GM19438 (cell line): ENCODE data around the gene LSAMP.

Source experiments
- ATAC-seq: cut with Tn5 transposase; IDR thresholded peaks from one replicate; pipeline ENCODE4 v1.9.1; 2021; ENCODE audit warnings: low read depth; ENCODE audit not compliant: unreplicated experiment

LSAMP gene

DNA sequence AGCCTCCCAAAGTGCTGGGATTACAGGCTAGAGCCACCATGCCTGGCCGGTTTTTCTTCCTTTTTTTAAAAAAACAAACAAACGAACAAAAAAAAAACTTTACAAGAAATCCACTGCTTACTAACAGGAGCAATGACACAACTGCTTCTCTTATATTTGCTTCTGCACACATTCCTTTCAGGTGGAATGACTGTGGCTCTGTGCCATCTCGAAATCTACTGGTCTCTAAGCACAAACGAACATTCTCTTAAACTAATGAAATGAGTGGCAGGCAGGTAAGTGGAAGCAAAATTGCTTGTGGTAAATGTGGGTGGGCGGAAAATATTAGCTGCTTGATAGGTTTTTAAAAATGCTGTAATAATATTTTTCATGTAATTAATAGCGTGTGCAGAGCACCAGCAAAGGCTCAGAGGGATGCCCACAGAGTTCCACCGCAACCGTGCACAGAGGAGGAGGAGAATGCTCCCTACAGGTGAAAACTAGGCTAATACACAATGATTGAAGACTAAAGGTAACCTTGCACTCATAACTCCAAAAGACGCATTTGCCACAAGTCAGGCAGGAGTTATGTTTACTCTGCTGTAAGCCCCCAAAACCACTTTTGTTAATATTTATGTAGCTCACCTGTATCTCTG is 77.4 kb downstream of the LSAMP start:
- no peak for ATAC-seq

DNA sequence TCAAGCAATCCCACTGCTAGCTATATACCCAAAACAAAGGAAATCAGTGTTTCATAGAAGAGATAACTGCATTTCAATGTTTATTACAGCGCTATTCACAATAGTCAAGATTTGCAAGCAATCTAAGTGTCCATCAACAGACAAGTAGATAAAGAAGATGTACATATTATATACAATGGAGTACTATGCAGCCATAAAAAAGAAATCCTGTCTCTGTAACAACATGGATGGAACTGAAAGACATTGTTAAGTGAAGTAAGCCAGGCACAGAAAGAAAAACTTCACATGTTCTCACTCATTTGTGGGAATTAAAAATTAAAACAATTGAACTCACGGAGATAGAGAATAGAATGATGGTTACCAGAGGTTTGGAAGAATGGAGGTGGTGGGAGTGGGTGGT is 89.2 kb downstream of the LSAMP start:
- ATAC-seq = no peak

DNA sequence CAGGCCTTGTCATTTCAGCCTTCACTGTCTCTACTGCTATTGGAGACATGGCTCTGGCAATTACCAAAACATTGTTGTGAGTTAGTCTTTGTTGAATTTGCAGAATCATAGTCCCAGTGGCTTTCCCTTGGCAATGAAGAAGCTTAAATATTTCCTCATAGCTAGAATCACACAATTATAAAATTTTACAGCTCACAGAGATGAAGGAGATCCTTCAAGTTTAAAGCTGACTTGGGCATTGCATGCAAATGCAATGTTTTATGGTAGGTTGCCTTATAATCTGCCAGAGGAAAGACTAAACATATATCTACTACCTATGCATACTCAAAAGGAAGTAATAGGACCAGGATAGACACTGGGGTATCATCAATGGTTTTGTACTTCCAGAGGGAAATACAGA is 90.9 kb downstream of the LSAMP start:
- no peak for ATAC-seq

DNA sequence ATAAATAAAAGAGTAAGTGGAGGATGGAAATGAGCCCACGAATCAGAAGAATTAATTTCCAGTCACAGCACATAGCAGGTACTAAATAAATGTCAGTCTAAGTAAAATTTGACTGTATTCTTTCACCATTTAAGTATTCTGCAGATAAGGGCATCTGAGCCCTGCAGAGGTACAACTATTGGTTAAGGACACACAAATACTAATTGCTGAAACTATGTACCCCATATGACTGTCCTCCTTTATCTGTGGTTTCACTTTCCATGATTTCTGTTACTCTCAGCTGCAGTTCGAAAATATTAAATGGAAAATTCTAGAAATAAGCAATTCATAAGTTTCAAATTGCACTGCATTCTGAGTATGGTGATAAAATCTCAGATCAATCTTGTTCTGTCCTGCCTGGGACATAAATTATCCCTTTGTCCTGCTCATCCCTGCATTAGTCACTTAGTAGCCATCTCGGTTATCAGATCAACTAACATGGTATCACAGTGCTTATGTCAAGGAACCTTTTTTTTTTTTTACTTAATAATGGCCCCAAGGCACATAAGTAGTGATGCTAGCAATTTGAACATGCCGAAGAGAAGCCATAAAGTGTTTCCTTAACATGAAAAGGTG is 95.1 kb downstream of the LSAMP start:
- ATAC-seq = no peak

DNA sequence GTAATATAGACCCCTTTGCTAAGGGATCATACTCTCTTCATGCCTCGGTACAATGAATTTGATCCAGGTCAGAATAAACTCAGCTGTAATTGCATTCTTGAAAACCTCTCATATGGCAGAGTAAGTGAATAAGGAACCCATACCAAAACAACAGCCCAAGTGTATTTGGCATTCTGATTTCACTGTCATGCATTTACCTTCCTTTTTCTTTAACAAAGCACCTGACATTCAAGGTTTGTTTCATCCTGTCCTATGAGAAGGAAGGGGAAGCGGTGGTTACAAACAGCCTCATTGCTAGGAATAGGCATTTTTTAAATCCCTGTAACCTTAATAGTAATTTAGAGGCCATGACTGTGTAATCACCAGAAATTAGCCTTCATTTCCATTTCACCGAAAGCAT is 97.1 kb downstream of the LSAMP start:
- no peak for ATAC-seq

- no peak for ATAC-seq
Observed at GRCh38 chr3:116342499-116342898, 102.8 kb downstream of the LSAMP start.

DNA sequence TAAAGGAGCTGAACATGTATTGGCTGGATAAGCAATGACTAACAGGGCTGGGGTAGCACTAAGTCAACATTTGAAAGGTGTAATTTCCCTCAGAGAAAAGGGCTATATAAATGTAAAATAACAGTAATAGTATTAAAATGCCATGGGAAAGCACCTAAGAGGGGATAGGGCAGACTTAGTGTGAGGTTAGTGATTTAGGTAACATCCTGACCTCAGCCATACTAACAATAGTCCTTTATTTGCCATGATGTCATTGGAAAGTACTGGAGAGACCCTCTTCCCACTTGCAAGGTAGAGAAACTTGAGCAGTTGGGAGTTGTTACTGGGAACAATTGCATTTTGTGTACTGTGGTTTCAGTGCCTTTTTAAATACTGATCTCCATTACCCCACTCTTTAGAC is 103.4 kb downstream of the LSAMP start:
- no peak for ATAC-seq

- no peak for ATAC-seq
Observed at GRCh38 chr3:116341381-116341780, 103.9 kb downstream of the LSAMP start.

DNA sequence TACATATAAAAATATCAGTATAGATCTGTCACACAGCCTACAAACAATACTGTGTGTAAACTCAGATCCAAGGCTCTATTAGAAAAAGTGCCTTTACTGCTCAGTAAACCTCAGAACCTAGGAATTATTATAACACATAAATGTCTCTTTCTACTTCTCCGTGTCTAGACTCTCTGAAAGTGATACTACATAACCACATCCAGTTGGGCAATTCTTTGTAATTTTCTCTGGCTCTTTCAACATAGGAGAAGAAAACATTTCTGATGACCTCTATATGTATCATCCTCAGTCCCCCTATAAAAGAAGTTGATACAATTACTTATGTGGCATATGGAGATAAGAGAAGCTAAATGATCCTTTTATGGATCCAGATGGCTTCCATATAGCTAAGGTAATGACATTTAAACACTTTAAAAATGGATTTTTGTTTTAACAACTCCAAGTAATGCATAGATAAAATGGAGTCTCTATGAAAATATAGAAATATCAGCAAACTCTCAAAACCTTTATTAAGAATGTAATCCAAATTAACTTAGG is 104.5 kb downstream of the LSAMP start:
- ATAC-seq = no peak

DNA sequence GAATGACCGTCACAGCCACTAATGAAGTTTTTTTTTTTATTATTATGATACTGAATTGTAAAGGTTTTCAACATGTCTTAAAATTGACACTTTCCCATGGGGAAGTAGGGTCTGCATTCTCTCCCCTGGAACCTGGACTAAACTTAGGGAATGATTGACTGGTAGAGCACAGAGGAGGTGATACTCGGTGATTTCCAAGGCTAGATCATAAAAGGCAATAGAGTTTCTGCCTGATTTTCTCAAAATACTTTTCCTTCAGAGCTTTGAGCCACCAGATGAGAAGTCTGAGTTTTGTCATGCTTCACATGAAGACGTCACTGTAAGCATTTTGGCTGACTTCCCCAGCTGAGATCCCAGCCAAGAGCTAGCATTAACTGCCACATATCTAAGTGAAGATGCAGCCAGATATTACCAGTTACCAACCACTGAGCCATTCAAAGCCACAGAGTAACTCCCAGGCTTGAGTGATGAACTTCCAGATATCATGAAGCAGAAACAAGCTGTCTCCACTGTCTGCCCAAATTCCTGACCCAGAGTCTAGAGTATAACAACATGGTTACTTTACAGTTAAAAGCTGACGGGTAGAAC is 105.8 kb downstream of the LSAMP start:
- no peak for ATAC-seq

GRCh38 chr3:116338713-116339112 is 106.6 kb downstream of the LSAMP start:
- ATAC-seq = no peak

DNA sequence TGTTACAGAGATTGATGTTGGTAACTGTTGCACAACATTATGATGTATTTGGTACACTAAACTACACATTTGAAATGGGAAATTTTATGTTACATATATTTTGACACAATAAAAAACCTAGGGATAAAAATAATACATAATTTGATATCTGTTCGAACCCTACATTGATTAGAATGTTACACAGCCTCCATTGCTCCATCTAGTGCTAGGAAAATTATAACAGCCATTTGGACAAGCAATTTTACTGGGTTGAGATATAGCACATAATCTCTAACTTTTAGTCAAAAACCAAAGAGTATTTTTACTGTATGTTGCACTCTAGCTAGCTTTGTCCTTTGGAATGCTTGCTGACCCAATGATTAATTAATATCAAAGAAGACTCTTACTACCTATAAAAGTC is 108.1 kb downstream of the LSAMP start:
- ATAC-seq = no peak

DNA sequence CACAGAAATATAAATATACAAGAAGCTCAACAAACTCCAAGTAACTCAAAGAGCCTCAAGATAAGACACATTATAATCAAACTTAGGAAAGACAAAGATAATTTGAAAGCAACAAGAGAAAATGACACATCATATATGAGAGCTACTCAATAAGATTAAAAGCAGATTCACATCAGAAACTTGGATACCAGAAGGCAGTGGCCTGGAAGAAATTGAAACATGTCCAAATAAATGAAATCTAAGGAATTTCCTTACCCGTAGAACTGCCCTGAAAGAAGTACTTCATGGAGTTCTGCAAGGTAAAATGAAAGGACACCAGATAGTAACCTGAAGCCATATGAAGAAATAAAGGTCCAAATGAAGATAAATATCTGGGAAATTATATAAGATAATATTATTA is 113.9 kb downstream of the LSAMP start:
- no peak for ATAC-seq

DNA sequence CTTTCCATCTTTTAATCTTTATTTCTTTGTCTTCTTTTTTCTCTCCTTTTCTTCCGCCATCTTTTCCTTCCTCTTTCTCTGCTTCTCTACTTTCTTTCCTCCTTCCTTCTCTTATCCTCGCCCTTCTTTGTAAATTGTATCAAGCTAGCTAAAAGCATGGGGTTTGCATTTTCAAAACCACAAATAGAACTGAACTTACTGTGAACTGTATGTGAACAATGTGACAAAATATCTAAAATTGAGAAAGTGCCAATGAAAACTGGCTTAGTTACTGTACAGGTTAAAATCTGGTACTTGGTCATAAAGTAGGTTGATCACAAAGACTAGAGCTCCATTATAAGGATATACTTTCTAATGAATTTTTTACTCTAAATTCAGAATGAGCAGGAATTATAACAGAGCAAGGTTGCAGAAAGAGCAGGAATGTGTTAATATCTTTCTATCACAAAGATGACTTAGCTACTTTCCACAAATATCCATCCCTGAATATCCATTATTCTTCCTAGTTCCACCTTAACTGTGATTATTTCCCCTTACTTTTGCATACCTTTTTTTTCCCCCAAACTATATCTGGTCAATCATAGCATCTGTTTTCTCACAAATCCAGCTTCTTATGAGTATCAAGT is 122.4 kb downstream of the LSAMP start:
- no peak for ATAC-seq

GRCh38 chr3:116318370-116318769 is 126.9 kb downstream of the LSAMP start:
- ATAC-seq = no peak

GRCh38 chr3:116316771-116317170 is 128.5 kb downstream of the LSAMP start:
- no peak for ATAC-seq

DNA sequence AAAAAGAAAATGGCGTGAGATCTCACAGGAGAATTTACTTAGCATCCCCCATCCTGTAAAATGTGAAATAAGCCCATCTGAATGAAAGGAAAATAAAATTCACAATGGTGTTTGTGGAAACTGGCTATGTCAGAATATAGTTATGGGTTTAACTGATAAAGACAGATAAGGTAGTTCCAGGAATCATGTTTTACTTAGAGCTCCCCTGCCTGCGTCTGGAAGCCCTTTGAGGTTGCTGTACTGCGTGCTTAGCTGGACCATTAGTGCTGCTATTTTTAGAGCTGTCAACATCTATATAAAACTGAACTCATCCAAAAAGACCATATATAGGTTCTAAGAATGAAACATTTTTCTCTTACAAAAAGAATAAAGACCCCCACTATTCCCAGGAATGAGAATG is 130.8 kb downstream of the LSAMP start:
- ATAC-seq = no peak

DNA sequence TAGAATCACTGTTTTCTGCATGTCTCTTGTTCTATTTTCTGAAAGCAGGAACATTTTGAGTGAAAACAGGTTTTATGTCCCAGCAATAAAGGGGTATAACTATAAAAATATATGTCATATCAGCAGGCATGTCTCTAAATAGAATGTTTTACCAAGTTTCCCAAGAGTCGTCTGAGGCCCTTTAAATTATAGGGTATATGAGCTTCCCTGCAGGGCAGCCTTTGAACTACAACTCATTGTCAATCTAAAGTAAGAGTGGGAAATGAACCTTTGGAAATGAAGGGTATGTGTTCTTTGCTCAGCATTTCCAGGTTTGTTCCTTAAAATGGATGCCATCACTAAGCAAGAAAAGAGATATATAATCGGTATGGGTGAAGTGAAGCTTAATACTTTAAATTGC is 138.6 kb downstream of the LSAMP start:
- ATAC-seq = no peak

DNA sequence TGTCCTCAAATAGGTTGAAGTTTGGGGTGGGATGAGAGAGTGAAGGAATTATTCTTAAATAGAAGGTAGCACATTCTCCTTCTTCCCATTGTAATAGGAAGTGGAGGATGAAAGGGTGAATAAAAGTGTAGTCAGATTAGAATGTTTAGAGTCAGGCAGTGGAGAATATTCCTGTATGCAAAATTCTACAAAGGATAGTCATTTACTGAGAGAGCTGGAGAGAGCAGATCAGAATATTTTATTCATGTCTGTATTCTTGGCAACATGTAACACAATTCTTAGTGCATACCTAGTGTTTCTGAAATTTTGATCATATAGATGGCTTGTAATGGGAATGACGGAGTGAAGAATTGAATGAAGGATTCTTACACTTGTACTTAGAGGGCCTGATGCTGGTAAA is 139.1 kb downstream of the LSAMP start:
- ATAC-seq = no peak

DNA sequence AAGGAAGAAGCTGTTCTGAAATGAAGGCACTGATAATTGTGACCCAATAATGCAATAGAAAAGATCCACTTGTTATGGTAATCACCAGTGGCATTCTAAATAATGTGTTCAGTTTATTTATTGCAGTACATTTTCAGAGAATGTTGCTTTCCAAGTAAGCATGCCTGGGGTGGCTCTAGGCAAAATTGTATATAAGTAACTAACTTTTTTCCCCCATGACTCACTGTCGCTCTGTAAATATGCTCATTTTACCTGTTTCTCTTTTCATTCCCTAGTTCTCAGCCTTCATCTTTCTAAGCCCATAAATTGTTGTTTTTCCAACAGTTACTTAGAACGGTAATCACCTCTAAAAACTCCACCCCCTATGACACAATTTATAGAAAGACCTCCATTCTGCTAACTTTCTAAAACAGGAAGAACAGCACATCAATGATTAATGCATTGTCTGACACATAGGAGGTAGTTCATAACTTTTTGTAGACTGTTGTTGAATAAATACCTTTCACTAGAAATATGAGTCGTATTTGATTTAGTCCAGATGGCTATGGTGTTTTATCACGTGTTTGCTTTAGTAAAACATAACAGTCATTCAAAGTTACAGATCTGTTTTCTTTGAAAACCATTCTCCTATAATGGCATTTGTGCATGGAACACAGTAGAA is 143.1 kb downstream of the LSAMP start:
- ATAC-seq = no peak

GRCh38 chr3:116301422-116301821 is 143.9 kb downstream of the LSAMP start:
- ATAC-seq = no peak
